Breast epithelium (tissue), 4 donors: ENCODE measurements around the gene CITED2. TPM values are rescaled to one million over a fixed set of nuclear protein-coding genes. Genes with fewer than 3 reads are reported as not detected.

ENCODE experiments used
- DNase-seq, 2 donors: peaks; one replicate each; pipeline ENCODE4 v3.0.0-alpha.2; 2019; ENCODE audit warnings: low spot score in 2 of 2
- H3K27ac ChIP-seq, 2 donors: fragments of 200-600 bp; sonication (generic) in 1 of 2; one replicate each; pipeline ENCODE4 v1.5.1; 2016 to 2019; ENCODE audit warnings: mild to moderate bottlenecking in 1 of 2
- H3K27me3 ChIP-seq, 2 donors: fragments of 200-600 bp; sonication (generic) in 1 of 2; one replicate each; pipeline versions ENCODE4 v1.5.1 to v1.6.0; 2017 to 2019; ENCODE audit warnings: control low read depth in 1 of 2, mild to moderate bottlenecking in 1 of 2
- H3K36me3 ChIP-seq: fragments of 200-600 bp; one replicate; pipeline ENCODE4 v1.5.1; 2019
- H3K4me1 ChIP-seq, 2 donors: fragments of 200-600 bp; sonication (generic); one replicate each; pipeline ENCODE4 v1.5.1; 2016 to 2019; ENCODE audit warnings: control low read depth in 1 of 2
- H3K4me3 ChIP-seq, 3 donors: fragments of 200-600 bp; sonication (generic); 1 replicate in 2 of 3; 2 replicates in 1 of 3; pipeline ENCODE4 v1.5.1; 2016 to 2019; ENCODE audit warnings: mild to moderate bottlenecking in 3 of 3, moderate library complexity in 2 of 3
- H3K9me3 ChIP-seq, 2 donors: fragments of 200-600 bp; sonication (generic) in 1 of 2; one replicate each; pipeline ENCODE4 v1.5.1; 2016 to 2019; ENCODE audit warnings: control low read depth in 1 of 2
- CTCF ChIP-seq, 3 donors: fragments of 450-650 bp; IDR thresholded peaks; one replicate each; pipeline ENCODE4 v1.5.1; 2016 to 2017; ENCODE audit warnings: antibody characterized with exemption in 3 of 3, mild to moderate bottlenecking in 3 of 3, moderate library complexity in 3 of 3
- POLR2A ChIP-seq: fragments of 450-650 bp; IDR thresholded peaks from one replicate; pipeline ENCODE4 v1.6.1; 2016; ENCODE audit warnings: antibody characterized with exemption, mild to moderate bottlenecking, moderate library complexity
- POLR2AphosphoS5 ChIP-seq, 3 donors: sonication (generic); formaldehyde crosslinking; IDR thresholded peaks; one replicate each; pipeline ENCODE4 v1.6.1; 2017; ENCODE audit warnings: antibody characterized with exemption in 3 of 3
- intact Hi-C: fragments of 100-400 bp; cut with DNase I; formaldehyde crosslinking; loops from one replicate; pipeline ENCODE4 v1.15.1; 2023; ENCODE audit warnings: low total_unique reads
- total RNA-seq, 3 donors: library from RNA; depleted of rRNA; stranded (reverse); fragments of >200 nt; gene quantifications; one replicate each; pipeline ENCODE4 v1.1.0, GENCODE V29; 2016

Gene CITED2
- total RNA-seq, 3 donors from 2014 or later = 211 to 342 (median 300) TPM

- intact Hi-C loops = loop anchor here (2.0 kb wide), 1 partner anchor 21 kb away; no protein-coding TSS in a partner anchor
- peak overlapping the region in 2 of 3 donors; percentile 39 to 58 for H3K4me3 ChIP-seq
- TF ChIP-seq POLR2AphosphoS5 (IDR thresholded peaks at IDR 0.05) (peak in 1 of 3 donors; percentile 28), POLR2A (no peak), CTCF (IDR thresholded peaks at IDR 0.05) (no peak)
- no peaks in the 10 kb centered on the region for H3K27me3 ChIP-seq
- no peaks in the 10 kb centered on the region for H3K36me3 ChIP-seq
- peak overlapping the region; percentile 66 to 87 for H3K27ac ChIP-seq
- H3K9me3 ChIP-seq = no peaks in the 10 kb centered on the region
- DNase-seq = peak; percentile 55 to 73
- no peaks in the 10 kb centered on the region for H3K4me1 ChIP-seq
These were observed 50.7 kb downstream of the CITED2 start for GRCh38 chr6:139323511-139324300.

Other genes starting within 250 kb of the CITED2 start
- 10 to 100 TPM; 35.1 to 54.3 (median 49.3) TPM for gene HECA, start 239.6 kb downstream of the CITED2 start, total RNA-seq
- gene TXLNB, start 82.7 kb downstream of the CITED2 start, total RNA-seq = 1 to 10 TPM in 2 of 3 donors, under 1 TPM in 1; 0.96 to 2.9 (median 2.5) TPM